Tibial nerve (tissue), 4 donors: ENCODE data around the gene HECW1.

Experiments used
- CTCF ChIP-seq, 5 experiments: fragments of 200-600 bp in 3 of 5; fragments of 450-650 bp in 2 of 5; sonication (generic) in 3 of 5; IDR thresholded peaks; one replicate each; pipeline ENCODE4 v1.5.1; 2016 to 2019; ENCODE audit warnings: antibody characterized with exemption in 5 of 5, mild to moderate bottlenecking in 3 of 5, moderate library complexity in 2 of 5
- EP300 ChIP-seq, 2 donors: sonication (generic); formaldehyde crosslinking; IDR thresholded peaks; one replicate each; pipeline ENCODE4 v1.6.1; 2017; ENCODE audit warnings: antibody characterized with exemption in 2 of 2, mild to moderate bottlenecking in 1 of 2

DNA sequence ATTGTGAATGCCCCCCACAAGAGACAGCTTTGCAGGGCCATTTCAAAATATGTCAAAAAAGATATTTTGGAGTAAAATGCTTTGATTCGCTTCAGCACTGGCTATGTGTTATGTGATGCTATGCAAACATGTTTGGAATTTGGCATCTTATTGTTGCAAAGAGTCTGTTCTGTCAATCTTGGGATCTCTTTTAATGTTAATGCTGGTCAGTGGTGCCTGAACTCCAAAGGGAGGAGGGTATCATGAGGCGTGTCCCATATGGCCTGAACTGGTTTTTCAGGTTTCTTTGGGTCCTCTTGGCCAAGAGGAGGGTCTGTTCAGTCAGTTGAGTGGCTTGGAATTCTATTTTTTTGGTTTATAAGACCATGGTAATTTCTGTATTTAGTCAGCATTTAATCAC, 81.4 kb downstream of the HECW1 start:
- TF ChIP-seq EP300 (IDR thresholded peaks at IDR 0.05) = no peak
- no peak for TF ChIP-seq CTCF (IDR thresholded peaks at IDR 0.05)
